HG03135 (cell line): ENCODE results near the gene ARMC2.
"Not testable (repeated sequence)": the region's sequence is repeated elsewhere in the genome, so short reads cannot be mapped to it uniquely, and the experiment has no call there.

Experiments used
- ATAC-seq: cut with Tn5 transposase; IDR thresholded peaks from one replicate; pipeline ENCODE4 v1.9.1; 2021; ENCODE audit warnings: mild to moderate bottlenecking, moderate library complexity; ENCODE audit not compliant: unreplicated experiment

The ARMC2 gene

DNA sequence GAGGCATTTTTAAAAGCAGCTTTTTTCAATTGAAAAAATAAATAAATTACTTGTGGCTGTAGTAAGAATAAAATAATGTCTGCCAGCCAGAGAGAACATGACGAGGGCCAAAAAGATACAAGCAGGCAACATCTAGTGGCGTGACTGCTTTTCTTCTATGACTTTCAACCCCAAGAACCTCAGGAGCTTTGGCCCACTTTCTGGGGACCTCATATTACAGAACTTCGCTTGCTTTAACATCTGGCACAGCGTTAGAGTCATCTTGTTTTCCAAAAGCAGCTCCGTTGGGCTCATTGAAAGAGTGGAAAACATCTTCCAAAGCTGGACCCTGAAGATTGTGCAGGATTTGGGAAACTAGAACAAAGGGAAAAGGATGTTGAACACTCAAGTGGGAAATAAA is 67.0 kb downstream of the ARMC2 start:
- ATAC-seq: no peak

DNA sequence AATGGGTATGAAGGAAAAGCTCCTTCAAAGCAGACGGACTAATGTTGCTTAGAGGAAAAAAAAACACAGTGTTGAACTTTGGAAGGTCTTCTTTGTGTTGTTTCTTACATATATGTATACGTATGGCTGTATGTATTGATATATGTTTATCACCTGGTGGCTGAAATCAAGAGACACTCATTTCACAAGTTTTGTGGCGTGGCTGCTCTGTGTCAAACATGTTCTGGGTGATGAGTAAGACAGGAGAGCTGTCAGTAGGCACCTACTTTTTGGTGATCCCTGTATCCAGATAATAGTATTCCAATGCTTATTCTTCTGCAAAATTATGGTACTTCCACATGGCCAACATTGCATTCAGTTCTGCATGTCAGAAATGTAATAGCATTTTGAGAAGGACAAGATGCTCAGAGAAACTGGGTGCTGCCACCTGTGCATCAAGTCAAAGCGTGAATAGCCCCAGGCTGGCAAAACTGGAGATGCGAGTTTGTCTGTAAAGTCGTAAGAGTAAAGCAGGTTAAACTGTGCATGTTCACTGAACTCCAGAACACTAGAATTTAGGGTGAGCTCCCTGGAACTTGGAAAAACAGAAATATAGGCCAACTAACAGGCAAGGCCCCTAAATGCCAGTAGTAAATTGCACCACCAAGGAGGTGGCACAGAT is 67.9 kb downstream of the ARMC2 start:
- no peak for ATAC-seq

DNA sequence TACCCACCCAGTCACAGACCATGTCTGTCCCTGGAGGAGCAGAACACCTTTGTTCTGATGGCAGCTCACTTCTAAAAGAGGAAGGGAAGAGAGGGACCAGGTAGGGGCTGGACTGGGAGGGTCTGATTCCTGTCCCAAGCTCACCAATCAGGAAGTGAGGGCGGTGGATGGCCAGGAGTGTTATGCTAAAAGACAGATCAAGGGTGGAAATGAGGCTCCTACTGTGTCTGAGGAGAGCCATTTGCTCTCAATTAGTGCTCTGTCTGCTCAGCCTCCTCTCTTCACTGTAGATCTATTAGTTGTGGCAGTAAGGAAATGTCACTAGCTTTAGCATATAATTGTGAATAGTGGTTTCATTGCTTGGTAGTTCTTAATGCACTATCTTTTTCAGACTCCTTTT is 72.5 kb downstream of the ARMC2 start:
- no peak for ATAC-seq

DNA sequence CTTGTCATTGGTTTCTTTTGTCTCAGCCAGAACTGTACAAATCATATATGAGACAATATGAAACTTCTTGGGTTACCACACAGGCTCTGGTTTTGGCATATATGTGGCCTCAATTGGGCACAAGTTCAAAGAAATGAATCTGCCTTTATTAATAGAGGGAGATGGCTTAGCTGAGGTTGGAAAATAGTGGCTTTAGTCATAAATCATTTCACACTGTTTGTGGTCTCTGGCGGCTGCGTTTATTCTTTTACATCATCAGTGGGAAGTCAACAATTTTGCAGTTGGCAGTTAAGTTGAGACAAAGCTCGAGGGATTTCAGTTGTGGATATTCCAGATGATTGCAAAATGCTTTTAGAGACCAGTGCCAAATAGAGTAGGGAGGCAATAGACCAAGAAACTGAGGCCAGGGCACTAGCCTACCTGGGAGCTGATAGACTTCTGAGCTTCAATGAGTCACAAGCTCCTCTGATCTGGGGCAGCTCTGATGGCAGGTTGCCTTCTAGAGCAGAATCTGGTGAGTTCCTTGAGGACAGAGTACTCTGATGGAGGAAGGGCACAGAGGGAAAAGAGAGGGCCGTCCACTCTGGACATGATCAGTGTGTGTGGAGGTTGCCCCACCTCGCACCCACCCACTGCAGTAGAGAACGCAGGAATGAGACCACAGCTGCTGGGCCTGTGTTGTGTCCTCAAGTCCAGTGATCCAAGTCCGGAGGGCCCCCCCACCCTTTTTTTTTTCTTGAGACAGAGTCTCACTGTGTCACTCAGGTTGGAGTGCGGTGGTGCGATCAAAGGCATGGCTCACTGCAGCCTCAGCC is 73.5 kb downstream of the ARMC2 start:
- no peak for ATAC-seq

DNA sequence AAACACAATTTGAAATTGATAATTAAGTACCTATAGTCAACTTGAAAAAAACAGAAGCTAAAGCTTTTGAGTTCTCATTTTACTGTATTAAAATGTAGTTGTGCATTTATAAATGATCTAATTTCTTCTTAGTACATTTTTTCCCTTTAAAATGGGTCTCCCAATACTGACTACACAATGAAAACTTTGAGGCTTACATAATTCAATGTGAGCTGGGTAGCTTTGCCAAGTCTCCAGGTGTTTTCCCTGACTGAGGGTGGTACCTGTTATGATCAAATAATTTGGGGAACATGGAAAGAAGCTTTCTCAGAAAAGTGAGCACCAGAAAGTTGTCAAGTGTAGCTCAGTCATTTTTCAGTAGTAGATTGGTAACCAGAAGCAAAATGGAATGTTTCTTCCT is 74.3 kb downstream of the ARMC2 start:
- ATAC-seq: no peak

DNA sequence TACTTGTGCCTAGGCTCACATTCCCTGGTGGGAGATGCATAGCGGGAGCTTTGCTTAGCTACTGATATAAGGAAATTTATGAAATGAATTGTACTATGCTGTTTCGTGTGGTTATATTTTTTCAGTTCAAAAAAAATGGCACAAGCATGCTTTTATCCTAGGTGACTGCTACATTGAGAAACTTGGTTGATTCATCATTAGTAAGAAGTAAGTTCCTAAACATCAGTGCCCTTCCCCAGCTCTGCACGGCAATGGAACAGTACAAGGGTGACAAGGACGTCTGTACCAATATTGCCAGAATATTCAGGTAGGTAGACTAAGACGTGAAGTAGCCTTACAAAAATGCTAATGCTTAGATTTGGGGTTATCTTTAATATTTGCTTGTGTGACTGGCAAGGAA is 79.7 kb downstream of the ARMC2 start:
- ATAC-seq: no peak

DNA sequence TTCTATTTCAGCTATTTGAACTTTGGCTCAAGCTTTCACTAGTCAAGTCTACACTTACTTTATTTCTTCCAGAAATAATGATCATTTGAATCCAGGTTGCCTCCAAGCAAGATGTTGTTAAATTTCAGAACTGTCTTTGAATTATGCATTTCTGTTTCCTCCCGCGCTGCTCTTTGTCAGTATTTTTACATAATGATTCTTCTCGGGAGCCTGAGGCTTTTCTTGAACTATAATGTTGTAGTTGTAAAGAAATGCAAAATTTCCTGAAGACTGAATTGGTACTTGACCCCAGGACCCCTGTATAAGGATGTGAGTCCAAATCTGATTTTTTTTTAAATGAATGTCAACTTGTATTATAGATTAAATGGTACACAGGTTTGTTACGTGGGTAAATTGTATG is 80.4 kb downstream of the ARMC2 start:
- no peak for ATAC-seq

DNA sequence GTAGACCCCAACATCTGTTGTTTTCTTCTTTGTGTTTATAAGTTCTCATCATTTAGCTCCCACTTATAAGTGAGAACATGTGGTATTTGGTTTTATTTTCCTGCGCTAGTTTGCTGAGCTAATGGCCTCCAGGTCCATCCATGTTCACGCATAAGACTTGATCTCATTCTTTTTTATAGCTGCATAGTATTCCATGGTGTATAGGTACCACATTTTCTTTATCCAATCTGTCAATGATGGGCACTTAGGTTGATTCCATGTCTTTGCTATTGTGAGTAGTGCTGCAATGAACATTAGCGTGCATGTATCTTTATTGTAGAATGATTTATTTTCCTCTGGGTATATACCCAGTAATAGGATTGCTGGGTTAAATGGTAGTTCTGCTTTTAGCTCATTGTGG is 82.9 kb downstream of the ARMC2 start:
- ATAC-seq: not testable (repeated sequence)

DNA sequence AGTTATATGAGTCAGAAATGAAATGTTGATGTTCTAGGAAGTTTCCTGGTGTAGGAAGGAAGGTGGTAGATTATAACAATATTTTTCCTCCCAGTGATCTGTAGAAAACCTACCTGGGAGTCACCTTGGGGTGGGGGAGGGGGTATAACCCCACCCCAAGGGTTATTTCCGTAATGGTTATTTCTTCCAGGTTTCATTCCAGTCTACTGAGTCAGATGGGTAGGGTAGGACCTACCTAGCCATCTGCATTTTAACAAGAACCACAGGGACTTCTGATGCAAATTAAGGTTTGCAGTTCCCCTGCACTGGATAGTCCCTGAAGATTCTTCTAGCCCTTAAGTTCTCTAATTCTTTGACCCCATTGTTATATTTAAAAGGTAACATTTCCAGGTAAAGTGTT is 88.9 kb downstream of the ARMC2 start:
- no peak for ATAC-seq

DNA sequence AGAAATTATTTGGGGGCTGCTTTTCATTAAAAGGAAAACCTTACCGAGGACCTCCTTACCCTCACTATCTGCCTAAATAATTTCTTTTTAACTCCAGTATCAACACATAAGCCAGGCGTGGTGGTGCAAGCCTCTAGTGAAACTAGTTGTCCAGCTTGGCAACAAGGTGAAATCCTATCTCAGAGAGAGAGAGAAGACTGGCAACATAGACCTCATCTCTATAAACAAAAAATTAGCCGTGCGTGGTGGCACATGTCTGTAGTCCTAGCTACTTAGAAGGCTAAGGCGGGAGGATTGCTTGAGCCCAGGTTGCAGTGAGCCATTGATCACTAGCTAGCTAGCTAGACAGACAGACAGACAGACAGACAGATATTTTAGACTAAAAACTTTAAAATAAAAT is 92.5 kb downstream of the ARMC2 start:
- ATAC-seq: no peak

DNA sequence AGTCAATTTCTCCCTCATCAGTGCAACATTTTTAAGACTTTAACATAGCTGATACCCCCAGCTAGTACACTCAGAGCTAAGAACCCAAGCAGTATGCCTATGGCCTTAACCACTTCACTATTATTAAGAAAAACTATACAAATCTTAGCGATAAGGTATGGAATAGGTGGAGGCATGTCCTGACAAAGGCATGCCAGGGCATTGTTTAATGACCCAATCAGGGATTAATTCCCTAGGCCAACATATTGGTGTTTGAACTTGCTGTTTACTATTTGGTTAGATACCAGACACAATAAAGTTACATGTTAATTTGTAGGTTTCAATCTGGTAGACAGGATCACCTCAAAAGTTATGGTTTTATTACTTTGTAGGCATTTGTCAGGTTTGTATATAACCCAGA is 93.1 kb downstream of the ARMC2 start:
- no peak for ATAC-seq

DNA sequence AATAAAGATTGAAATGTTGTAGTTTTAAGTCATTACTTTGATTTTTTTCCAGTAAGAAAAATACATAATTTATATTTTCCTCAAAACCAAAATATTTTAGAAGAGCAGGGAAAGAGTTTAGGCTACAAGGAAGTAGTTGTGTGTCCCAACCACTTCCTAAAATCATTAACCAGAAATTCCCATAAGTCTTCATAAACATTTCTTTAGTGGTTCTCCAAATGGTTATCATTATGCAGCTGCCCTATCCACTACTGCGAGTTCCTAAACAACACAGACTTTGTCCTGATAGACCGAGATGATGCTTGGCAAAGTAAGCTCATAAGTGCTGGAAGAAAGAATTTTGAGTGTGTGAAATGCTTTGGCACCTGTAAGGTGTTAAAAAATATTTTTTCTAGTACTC is 93.6 kb downstream of the ARMC2 start:
- no peak for ATAC-seq

DNA sequence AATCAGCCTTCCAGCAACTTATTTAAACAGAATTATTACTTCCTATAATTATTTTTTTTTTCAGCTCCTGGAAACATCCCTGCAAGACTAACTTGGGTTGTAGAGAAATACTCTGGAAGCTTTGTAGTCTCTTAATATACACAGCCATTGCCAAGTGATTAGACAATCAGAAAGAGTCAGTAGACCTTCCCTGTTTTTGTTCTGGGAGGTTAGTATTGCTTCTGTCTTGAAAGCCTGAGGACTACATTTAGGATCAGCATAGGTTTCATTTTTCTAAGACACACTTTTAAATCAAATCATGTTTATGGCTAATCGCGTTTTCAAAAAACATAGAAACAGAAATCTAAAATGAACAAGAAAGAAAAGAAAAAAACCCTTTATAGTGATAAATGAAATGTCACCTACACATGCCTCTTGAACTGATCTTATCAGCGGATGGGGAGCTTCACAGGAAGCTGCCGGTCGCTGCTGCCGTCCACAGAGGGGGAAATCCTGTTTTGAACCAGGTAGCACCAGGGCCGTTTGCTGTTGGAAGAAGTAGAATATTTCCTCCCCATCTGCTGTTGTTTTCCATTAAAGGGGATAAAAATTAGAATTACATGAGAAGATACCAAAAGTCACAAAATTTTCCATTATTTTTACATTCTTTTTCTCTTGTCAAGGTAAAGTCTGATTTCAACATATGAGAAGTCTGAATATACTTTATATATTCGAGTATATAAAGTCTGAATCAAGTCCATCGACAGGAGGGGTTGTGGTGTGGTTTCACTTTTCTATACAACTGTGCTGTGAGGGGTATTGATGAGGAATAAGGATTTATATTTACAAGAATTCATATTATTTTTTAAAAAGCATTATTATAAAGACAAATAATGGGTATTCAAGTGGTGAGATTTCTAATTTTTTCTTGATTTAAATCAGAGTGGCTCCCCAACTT is 94.6 kb downstream of the ARMC2 start:
- no peak for ATAC-seq

DNA sequence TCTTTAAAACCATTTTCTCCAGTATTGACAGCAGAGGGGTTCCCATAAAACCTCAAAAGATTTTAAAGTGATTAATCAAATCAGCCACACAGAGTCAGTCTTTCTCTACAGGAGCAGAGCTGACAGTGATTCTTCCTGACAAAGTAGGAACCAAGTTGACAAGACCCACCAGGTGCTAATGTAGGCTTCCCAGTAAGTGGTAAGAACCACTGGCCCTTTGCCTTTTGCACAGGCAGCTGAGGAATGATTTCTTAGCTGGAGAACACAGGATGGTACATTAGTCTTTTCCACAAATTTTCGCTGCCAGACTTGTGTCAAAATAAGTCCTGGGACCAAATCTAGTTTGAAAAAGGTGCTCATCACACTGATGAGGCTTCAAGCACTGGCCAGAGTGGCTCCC is 95.8 kb downstream of the ARMC2 start:
- no peak for ATAC-seq

DNA sequence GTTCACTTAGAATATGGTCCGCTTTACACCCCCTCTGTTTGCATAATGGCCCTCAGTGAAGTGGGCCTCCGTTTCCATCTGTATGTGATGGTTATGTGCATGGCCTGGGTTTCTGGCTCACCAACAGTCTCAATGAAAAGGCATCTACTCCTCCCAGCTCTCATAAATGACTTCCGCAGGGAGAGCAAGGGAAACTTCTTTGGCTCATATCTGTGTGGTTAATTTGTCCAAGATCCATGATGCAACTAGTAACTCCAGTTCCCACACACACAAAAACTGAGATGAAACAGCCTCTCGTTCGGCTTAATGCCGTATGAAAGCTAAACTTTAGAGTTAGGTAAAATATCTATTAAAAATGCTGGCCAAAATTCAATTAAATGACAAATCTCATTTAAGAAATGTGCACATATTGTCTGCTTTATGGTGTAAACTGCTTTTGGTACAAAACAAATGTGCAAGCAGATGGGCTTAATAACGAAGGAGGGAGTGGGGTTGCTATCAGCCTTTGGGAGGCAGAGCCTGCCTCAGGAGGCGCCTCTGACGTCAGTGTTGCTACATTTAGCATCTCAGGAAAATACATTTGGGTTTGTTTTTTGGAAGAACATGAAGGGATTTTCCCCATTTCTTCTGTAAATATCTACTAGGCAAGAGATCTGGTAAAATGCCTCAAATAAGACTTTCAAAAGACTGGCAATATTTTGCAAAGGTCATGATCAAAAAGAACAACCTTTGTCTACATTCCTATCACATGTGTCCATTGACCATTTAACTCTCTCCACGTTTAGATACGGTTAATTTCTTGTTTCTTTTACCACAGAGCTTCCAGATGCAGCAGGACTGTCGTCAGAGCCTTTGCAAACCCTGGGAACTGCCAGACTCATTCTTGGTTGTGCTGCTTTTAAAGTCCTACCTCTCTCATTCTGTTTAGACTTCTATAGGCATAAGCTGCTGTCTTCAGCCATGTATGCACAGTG is 96.8 kb downstream of the ARMC2 start:
- no peak for ATAC-seq

DNA sequence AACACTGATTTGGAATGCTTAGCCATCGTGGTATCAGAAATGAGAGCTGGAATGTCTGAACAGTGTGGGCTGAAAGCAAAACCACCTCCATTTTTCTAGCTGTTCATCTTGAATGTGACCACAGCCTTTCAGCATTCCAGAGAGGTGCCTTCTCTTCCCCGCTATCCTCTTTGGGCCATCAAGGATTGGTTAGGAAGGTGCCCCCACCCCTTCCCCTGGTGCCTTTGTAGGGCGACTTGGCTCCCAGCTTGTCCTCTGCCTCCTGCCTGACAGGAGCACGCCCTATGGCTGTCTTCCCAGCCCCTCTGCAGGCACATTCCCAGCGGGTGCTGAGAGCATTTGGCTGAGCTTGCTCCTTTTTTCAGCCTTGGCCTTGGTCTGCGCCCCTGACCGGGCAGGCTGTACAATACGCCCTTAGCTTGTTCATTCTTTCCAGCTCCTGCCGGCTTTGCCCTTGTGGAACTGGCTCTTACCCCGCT is 97.5 kb downstream of the ARMC2 start:
- ATAC-seq: no peak

DNA sequence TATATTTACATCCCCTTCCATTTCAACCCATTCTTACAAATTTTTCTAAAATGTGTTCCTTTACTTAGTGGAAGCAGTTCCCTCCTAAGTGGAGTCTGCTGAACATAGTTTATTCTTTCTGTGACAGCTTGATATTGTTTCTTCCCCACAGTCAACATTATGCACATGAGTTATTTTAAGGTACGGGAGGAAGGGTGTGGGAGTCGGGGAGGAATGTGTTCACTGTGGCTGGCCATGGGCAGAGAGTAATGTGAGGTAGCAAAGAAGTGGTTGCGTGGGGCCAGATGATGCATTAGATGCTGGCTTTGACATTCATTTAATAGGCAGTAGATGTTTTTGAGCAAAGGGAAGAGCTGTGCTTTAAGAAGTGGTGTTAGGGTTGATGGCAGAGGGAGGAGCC is 98.5 kb downstream of the ARMC2 start:
- ATAC-seq: no peak

DNA sequence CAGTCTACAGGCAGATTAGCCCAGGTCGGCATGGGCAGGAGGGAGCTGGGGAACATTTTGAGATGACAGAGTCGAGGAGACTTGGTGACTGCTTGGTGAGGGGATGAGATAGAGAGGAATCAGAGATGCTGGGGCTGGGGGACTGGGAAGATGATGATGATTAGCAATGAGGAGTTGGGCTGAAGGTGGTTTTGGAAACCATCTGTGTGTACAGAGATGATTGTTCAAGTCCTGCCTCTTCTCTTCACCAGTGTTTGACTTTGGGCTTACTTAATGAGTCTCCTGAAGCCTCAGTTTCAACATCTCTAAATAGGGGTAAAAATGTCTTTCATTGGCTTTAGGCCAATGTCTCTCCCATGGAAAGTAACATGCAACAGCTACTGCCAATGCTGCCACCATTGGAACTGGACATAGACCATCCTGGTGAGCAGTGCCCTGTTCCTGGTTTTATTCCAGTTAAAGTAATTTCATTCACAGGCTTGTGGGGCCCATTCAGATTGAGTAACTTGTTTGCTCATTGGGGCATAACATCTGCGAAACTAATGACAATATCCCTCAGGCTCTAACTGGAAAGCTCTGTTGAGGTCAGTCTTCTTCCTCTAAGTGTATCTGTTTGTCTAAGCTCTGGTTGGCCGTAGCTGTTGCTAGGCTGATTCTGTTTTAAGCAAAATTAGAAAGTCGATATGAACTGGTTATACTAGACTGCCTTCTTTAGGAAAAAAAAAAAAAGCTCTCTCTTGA is 99.1 kb downstream of the ARMC2 start:
- no peak for ATAC-seq

DNA sequence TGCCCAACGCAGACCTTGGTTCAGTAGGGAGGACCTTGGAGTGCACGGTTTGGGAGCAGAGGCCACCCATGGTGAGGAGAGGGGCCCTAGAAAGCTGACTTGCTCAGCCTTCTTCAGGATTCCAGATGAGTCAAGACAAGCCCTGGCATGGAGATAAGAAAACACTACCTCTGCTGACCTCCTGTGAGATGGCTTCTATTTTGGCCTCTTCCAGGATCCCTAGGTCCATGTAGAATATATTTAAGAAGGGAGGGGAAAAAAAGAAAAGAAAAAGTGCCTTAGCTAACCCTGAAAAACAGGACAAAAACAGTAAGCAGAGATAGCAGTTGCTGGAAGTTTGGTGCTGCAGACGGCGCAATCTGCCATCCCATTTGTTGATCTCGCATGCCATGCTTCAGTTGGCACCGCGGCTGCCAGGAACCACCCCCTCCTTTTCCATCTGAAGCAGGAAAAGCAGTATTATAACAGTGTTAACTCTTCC is 100.0 kb downstream of the ARMC2 start:
- ATAC-seq: no peak
